ENCODE data around the gene DOCK9.

- TF ChIP-seq, protein P1, sequence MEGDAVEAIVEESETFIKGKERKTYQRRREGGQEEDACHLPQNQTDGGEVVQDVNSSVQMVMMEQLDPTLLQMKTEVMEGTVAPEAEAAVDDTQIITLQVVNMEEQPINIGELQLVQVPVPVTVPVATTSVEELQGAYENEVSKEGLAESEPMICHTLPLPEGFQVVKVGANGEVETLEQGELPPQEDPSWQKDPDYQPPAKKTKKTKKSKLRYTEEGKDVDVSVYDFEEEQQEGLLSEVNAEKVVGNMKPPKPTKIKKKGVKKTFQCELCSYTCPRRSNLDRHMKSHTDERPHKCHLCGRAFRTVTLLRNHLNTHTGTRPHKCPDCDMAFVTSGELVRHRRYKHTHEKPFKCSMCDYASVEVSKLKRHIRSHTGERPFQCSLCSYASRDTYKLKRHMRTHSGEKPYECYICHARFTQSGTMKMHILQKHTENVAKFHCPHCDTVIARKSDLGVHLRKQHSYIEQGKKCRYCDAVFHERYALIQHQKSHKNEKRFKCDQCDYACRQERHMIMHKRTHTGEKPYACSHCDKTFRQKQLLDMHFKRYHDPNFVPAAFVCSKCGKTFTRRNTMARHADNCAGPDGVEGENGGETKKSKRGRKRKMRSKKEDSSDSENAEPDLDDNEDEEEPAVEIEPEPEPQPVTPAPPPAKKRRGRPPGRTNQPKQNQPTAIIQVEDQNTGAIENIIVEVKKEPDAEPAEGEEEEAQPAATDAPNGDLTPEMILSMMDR (conservative IDR thresholded peaks at IDR 0.05 in 1 of 2, IDR thresholded peaks at IDR 0.05 in 1 of 2; ENCODE audit: low read depth in 1 of 2, low read length in 2 of 2): no peak
- no peak for TF ChIP-seq EZH2 (IDR thresholded peaks at IDR 0.05; ENCODE audit: low read length, missing control alignments)
Measured at GRCh38 chr13:98772794-98773452, 204.9 kb downstream of the DOCK9 start.
